ENCODE results near the gene GHR.

GRCh38 chr5:42721484-42721883 lies 298.2 kb downstream of the GHR start:
- TF ChIP-seq MAFK (IDR thresholded peaks at IDR 0.05; ENCODE audit: low read depth, low read length) (no peak), CTCF (IDR thresholded peaks at IDR 0.05; ENCODE audit: control extremely low read depth in 1 of 3, insufficient read depth in 1 of 3, low read depth in 1 of 3, low read length in 3 of 3) (no peak), POLR2A (IDR thresholded peaks at IDR 0.05; ENCODE audit: control extremely low read depth in 1 of 2, low read depth in 2 of 2, low read length in 2 of 2) (no peak)

Data from H1 (cell line).